Uterus (tissue), 2 donors: Measurements from ENCODE around the gene GRIK3.

ENCODE experiments used
- CTCF ChIP-seq, 4 experiments: fragments of 200-600 bp in 2 of 4; fragments of 450-650 bp in 2 of 4; sonication (generic) in 2 of 4; IDR thresholded peaks; one replicate each; pipeline ENCODE4 v1.5.1; 2016 to 2019; ENCODE audit warnings: antibody characterized with exemption in 4 of 4, mild to moderate bottlenecking in 2 of 4, moderate library complexity in 1 of 4
- POLR2A ChIP-seq, 2 donors: fragments of 450-650 bp; IDR thresholded peaks; one replicate each; pipeline ENCODE4 v1.6.1; 2016; ENCODE audit warnings: antibody characterized with exemption in 2 of 2, mild to moderate bottlenecking in 1 of 2, moderate library complexity in 1 of 2

- TF ChIP-seq POLR2A (IDR thresholded peaks at IDR 0.05) (no peak), CTCF (IDR thresholded peaks at IDR 0.05) (no peak)
Observed at GRCh38 chr1:36771660-36772284, 262.5 kb downstream of the GRIK3 start.
